GM19372 (cell line): ENCODE data around the gene LCORL.
"Not testable (repeated sequence)": the region's sequence is repeated elsewhere in the genome, so short reads cannot be mapped to it uniquely, and the experiment has no call there.

ENCODE experiments used
- ATAC-seq: cut with Tn5 transposase; IDR thresholded peaks from one replicate; pipeline ENCODE4 v1.9.1; 2021; ENCODE audit warnings: mild to moderate bottlenecking, low read depth, moderate library complexity; ENCODE audit not compliant: unreplicated experiment

Gene LCORL

DNA sequence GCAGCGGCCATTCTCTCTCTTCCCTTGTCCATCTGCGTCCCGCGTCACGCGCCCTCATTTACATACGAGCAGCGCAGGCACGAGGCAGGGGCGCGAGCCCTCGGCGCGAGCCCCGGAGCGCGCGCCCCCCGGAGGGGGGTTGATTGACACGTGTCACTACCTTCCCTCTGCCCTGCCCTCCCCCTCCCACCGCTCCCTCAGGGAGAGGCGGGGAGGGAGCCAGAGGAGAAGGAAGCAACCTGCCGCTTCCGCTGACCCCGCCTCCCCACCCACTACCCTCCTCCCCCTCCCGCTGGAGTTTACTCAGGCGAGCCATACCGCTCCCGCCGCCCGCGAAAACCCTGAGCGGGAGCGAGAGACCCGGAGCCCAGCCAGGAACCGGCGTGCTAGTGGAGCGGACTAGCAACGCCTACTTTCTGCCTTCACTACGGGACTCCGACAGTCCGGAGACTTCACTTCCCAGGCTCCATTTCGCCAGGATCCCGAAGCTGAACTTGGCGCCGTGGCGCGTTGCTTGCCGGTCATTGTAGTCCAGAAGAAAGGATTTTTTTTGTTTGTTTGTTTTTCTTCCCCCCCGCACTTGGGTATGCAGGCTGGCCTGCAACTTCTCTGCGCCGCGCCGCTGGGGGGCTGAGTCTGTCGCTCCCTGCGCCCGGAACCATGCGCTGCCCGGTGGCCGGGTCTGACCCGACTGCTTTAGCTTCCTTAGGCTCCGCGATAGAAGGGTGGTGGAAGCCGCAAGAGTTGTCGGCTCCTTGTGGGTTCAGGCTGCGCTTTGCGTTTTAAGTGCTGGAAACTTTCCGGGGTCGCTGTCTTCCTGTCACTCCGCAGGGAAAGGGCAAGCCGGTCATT is at the start of gene LCORL:
Gene LCORL (minus strand): TSS at position 36 of the 852 bp plus-strand sequence. CDS start 4 bp downstream, at position 32.
- ATAC-seq, result peak; percentile 66

GRCh38 chr4:18069810-18070209 is 48.3 kb upstream of the LCORL start:
- no peak for ATAC-seq

- ATAC-seq, result no peak
These were observed 45.5 kb upstream of the LCORL start for GRCh38 chr4:18067031-18067430.

GRCh38 chr4:18063079-18063478 is 41.5 kb upstream of the LCORL start:
- no peak for ATAC-seq

DNA sequence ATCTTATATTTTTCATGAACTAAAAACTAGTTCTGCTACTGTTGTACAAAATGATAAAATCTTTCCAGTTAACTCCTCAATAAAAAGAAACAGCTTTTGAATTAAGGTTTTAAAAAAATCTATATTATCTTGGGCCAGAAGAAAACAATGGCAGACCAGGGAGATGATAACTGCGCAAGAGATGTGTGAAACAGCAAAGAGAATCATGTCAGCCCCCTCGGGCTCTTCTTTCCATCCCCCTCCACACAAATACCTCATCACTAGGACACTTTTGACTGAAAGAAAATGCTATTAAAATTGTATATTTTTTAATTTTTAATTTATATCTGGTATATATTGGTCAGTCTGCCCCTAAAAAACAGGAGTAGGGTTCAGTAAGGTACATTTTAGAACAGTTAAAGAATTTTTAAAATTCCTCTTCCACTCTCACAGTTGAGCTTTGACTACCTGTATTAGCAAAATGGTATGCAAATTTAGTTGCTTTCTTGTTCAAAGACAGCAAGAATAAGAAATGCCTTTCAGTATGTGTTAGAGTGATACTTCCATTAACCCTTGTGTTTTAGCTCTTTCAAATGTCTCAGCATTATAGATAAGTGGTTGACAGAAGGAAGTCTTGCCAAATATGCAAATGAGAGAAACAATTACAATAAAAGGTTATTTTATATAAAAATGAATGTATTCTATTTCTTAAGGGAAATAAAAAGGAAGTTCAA is 36.4 kb upstream of the LCORL start:
- ATAC-seq, result peak; percentile 36

DNA sequence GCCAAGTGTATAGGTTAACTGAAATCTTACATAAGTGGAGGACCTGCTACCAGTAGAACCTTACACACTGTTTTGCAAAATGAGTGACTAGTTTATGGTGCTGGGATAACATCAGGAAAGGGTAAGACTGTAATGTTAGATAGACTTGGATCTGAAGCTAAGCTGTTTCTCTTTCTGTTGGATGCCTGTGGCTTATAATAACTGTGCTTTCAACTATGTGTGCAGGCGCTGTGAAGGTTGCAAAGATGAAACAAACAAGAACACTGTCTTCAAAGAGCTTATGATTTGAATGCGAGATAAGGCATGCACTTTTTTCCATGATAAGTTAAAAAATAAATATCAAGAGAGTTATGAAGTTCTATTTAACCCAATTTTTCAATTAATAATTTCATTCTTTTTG is 34.5 kb upstream of the LCORL start:
- ATAC-seq, result no peak

- no peak for ATAC-seq
These were observed 30.6 kb upstream of the LCORL start for GRCh38 chr4:18052158-18052557.

GRCh38 chr4:18051281-18051680 is 29.7 kb upstream of the LCORL start:
- no peak for ATAC-seq

GRCh38 chr4:18050448-18050847 is 28.9 kb upstream of the LCORL start:
- no peak for ATAC-seq

GRCh38 chr4:18049446-18049845 is 27.9 kb upstream of the LCORL start:
- no peak for ATAC-seq

DNA sequence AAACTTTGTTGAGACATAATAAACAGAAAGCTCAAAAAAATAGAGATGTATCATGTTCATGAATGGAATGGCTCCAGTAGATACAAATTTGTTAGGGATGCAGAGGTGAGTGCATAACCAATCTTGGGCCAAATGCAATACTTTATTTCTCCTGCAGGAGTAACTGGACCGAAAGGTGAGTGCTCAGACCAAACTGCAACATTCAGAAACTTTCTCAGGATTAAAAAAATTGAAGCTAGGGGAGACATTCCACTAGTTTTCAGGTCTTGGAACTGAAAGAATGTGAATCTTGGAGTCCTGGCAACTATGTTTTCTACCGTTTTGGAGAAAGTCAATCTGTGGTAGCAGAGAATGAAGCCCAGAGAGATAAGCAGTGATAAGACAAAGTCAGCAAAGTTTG is 21.2 kb upstream of the LCORL start:
- no peak for ATAC-seq

DNA sequence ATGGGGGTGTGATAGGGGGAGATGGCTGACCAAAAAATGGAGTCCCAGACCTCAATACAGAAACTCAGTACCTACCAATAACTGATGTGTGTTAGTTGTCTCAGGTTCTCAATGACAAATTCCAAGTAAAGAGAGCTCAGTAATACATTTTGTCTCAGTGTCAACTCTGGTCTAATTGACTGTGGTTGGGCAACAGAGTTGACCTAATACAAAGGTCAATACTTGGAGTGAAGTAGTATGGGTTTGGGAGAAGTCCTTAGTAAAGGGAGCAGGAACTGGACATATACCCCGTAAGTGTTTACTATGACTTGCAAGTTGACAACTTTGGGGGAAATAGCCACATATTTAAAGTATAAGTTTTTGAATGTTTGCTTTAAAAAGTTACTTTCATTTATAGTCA is 20.5 kb upstream of the LCORL start:
- no peak for ATAC-seq

DNA sequence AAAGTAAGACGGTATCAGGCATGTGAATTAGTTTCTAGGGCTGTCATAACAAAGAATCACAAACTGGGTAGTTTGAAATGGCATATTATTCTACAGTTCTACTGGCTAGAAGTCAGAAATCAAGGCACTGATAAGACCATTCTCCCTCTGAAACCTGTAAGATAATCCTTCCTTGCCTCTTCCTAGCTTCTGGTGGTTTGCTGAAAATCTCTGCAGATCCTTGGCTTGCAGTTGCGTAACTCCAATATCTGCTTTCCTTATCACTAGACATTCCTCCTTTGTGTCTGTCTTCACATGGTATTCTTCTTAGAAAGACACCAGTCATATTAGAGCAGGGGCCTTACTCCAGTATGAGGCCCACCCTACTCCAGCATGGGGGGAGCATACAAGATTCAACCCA is 19.6 kb upstream of the LCORL start:
- ATAC-seq, result no peak

DNA sequence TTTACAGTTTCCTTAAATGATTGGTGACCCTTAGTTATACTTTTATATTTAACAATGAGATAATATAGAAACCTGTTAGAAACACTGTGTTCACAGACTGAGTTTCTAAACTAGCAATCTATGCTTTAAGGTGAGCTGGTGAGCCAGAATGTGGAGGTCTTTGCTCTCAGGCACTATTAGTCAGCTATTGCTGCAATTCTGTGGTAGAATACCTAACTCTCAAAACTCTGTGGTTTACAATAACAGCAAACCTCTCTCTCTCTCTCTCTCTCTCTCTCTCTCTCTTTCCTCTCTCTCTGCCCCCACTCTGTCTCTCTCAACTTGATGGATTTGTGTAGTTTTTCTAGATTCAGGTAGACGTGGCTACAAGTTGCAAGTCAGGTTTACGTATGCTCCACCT is 17.6 kb upstream of the LCORL start:
- ATAC-seq, result peak; percentile 52

DNA sequence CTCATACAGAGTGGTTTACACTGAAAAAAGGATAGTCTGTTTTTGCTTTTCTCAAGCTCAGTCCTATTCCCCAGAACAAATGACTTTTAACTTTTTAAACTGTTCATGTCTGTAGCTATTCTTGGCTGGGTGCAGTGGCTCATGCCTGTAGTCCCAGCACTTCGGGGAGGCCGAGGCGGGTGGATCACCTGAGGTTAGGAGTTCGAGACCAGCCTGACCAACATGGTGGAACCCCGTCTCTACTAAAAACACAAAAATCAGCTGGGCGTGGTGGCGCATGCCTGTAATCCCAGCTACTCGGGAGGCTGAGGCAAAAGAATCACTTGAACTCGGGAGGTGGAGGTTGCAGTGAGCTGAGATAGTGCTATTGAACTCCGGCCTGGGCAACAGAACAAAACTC is 14.8 kb upstream of the LCORL start:
- ATAC-seq, result not testable (repeated sequence)

DNA sequence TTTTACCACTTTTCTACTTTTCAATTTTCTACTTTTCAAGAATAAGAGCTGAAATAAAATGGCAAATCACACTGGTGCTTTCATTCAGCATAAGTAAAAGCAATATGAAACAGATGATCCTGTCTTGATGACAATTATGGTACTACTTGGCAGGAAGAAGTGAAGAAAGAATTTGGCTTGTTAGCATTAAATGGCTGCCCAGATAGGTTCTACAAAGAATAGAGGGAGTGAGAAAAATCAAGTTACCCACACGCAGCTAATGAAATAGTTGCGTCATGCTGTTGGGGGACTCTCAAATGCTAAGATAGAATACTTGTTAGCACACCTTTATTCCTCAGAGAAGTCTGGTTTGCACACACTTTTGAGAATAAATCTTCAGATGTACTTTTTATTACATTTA is 12.5 kb upstream of the LCORL start:
- ATAC-seq, result no peak

DNA sequence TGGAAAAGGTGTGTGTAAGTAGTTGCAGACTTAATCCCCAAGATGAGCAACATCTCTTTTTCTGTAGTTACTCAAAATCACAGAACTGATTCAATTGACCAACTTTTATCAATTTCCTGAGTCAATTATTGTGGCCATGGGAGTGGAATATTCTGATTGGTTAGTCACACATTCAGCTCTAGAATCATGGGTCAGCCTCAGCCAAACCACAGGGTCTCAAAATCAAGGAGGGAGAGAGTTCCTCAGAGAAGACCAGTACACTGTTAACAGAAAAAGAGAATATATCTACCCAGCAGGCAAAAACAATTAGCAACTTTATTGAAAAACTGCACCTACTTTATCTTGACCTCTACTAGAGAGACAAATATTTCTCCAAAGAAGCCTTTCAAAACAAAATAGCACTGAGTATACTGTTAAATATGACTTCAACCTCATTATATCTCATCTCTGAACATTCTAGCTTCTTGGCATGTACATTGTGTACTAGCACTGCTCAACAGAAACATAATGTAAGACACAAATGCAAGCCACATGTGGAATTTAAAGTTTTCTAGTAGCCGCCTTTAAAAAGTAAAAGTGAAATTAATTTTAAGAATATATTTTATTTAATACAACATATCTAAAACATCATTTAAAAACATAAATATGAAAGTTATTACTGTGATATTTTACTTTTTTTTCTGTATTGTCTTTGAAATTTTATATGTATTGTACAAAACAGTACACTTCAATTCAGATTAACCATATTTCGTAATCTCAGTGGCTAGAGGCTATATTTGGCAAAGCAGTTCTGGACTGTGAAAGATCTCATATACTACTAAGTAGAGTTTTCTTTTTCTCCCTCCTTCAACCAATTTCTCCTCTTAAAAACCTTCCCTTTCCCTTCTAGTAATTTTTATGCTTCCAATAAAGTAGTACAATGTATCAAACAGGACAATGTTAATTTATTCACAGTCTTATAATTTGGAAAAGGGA is 11.8 kb upstream of the LCORL start:
- ATAC-seq, result no peak

GRCh38 chr4:18025288-18025687 is 3.7 kb upstream of the LCORL start:
- ATAC-seq, result no peak

GRCh38 chr4:18022572-18023050 is 1.1 kb upstream of the LCORL start:
- ATAC-seq, result no peak

GRCh38 chr4:18021470-18021719 is 160 bp downstream of the LCORL start:
- ATAC-seq, result peak; percentile 8
